Inferior parietal cortex (tissue), 1 donor: Measurements from ENCODE around the gene OR10W1.
A peak's percentile ranks its signal among the peaks of the same experiment; 100 is the strongest.

Experiments
- DNase-seq: peaks from one replicate; pipeline ENCODE4 v3.0.0-alpha.2; 2016; ENCODE audit errors: extremely low spot score

Gene OR10W1, protein sequence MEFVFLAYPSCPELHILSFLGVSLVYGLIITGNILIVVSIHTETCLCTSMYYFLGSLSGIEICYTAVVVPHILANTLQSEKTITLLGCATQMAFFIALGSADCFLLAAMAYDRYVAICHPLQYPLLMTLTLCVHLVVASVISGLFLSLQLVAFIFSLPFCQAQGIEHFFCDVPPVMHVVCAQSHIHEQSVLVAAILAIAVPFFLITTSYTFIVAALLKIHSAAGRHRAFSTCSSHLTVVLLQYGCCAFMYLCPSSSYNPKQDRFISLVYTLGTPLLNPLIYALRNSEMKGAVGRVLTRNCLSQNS

DNA sequence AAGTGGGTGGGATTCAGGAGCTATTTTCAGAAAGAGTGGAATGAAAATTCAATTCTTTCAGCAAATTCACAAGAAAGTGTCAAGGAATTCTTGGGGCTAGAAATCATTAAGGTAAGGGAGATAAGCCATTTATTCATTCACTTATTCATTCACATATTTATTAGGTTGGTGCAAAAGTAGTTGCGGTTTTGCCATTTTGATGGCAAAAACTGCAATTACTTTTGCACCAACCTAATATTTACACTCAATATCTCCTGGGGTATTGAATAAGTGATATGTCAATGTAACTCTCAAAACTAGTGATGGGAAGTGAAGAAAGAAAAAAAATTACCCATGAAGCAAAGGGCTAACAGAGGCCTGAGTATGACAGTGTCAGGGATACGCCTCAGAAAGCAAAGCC is at the start of gene OR10W1:
TSS of gene OR10W1 (minus strand) at position 119 of the 400 bp plus-strand sequence. CDS start 402 bp downstream, outside the sequence.
- DNase-seq, result no peak

DNA sequence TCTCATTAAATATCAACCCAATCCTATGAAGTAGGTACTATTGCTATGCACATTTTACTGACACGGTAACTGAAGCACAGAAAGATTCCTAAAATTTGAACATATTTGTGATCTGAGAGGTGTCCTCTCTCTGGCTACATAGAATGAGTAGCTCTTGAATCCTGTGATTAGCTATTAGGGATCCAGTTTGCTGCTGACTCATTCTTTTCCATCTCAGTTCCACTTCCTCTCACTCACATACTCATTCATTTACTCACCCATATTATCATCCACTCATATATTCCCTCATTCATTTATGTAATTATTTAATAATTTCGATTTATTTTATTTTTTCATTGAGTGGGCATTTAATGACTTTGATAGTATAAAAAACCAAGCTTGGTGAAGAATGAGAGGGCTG is 48.1 kb upstream of the OR10W1 start:
- no peak for DNase-seq

DNA sequence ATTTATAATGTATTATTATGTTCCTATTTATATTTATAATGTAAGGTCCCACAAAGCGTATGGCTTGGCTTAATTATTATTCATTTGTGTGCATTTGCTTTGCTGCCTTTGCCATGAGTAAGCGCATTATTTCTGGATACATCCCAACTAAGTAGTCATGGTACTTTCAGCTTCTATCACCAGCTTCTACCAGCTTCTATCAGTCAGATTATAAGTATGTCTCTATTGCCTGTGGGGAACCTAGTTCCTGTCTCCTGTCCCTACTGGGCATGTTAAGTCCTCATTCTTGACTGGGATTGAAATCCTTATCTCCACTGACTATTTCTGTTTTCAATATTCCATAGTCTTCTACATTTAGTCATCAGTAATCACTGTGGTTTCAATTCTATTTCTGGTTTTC is 33.5 kb upstream of the OR10W1 start:
- DNase-seq, result no peak

GRCh38 chr11:58292017-58292416 is 24.0 kb upstream of the OR10W1 start:
- DNase-seq, result no peak

DNA sequence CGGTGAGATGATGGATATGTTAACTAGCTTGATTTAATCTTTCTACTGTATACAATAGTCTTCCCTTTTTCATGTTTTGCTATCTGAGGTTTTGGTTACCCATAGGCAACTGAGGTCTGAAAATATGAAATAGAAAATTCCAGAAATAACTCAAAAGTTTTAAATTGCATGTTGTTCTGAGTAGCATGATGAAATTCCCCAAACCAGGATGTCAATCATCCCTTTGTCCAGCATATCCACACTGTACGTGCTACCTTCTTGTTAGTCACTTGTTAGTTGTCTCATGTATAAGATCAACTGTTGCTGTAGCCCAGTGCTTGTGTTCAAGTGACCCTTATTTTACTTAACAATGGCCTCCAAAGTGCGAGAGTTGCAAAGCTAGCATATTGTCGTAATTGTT is 21.2 kb upstream of the OR10W1 start:
- DNase-seq, result no peak

GRCh38 chr11:58286249-58286648 is 18.2 kb upstream of the OR10W1 start:
- peak; percentile 16 for DNase-seq

GRCh38 chr11:58285483-58286040 is 17.5 kb upstream of the OR10W1 start:
- no peak for DNase-seq

DNA sequence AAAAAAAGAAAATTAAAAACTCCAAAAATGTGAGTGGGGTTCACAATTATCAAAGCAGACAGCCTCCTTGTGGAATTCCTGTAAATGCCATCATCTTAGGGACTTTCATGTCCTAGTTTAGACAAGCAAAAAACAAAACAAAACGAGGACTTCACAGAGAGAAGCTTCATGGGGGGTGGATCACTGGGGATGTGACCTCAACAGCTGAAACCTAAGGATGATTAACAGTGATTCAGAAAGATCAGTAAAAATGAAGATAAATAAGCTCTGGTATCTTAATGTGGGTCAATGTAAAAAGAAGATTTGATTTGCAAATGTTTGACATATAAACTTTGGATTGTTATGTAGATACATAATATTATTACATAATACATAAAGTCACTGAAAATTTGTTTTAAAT is 8.1 kb upstream of the OR10W1 start:
- no peak for DNase-seq

DNA sequence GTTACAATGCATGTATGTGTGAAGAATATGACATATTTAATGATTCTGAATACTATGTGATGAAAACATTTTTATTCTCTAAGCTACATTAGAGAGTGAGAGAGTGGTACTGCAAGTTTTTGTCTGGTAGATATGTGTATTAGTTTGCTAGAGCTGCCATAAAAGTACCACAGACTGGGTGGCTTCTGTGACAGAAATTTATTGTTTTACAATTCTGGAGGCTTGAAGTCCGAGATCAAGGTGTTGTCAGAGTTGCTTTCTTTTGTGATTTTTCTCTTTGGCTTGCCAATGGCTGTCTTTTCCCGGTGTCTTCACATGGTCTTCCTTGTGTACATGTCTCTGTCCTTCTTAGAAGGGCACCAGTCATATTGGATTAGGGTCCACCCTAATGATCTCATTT is 6.9 kb upstream of the OR10W1 start:
- DNase-seq, result no peak

DNA sequence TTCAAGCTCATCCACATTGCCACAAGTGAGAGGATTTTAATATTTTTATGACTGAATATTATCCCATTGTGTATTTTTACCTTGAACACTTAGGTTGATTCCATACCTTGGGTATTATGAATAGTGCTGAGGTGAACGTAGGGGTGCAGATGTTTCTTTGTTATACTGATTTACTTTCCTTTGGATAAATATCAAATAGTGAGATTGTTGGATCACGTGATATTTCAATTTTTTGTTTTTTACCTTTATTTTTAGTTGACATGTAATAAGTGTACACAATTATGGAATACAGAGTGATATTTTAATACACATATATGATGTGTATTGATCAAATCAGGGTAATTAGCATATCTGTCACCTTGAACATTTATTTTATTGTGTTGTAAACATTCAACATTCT is 8.1 kb downstream of the OR10W1 start:
- DNase-seq, result no peak

DNA sequence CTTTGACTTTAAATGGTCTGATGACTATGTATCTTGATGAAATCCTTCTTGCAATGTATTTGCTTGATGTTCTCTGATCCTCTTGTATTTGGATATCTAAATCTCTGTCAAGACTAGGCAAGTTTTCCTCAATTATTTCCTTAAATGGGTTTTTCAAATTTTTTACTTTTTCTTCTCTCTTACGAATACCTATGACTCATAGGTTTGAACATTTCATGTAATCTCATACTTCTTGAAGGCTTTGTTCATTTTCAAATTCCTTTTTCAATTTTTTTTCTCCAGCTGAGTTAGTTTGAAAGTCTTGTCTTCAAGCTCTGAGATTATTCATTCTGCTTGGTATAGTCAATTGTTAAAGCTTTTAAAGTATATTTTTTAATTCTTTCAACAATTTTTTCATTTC is 13.1 kb downstream of the OR10W1 start:
- DNase-seq, result no peak

DNA sequence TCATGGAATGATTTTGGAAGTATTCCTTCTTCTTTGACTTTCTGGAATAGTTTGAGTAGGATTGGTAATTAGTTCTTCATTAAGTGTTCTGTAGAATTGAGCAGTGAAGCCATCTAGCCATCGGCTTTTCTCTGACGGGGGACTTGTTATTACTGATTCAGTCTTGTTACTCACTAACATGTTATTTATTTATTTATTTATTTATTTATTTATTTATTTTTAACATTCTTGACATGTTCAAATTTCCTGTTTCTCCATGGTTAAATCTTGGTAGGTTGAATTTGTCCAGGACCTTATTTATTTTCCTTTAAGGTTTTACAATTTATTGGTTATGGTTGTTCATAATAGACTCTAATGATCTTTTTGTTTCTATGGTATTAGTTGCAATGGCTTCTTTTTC is 24.1 kb downstream of the OR10W1 start:
- no peak for DNase-seq

- DNase-seq, result no peak
Measured at GRCh38 chr11:58227956-58228615, 40.0 kb downstream of the OR10W1 start.

GRCh38 chr11:58222721-58223120 is 45.3 kb downstream of the OR10W1 start:
- no peak for DNase-seq
